ENCODE results near the gene PPFIA4.

The PPFIA4 gene

DNA sequence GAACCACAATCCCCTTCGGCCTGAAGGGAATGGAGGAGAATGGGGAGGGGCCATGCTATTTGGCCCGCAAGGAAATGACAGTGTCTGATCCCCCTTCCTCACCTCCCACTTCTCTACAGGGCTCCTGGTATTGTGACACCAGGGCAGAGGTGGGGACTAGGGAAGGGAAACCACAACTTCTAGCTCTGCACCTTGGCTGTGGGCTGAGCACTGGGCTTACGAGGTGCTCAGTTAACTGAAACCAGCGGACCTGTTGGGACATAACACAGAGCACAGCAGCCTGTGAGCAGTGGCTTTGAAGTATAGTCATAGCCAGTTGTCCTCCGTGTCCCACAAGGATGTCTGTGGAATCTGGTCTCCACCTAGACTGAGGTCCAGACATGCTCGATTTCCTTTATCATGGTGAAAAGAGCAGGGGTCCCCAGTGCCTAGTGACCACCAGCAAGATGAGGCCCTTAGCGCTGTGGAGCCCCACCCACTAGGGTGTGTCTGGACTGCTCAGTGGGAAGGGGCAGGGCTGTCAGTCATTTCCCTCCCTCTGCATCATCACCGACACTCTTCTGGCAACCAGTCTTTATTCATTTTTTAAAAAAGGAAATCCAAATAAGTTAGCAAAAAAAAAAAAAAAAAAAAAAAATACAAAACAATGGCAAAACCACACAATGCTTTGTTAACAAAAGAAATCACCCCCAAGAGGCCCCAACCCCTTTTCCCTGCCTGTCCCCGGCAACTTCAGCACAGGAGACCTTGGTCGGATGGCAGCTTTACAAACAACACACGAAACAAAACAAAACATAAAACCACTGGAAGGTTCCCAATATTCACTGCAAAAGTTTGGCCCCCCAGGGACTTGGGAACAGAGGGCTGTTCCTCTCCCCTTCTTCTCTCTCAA is 56.5 kb downstream of the PPFIA4 start:
- no peak for DNase-seq (ENCODE audit: low read depth in 1 of 2, low spot score in 1 of 2)

DNA sequence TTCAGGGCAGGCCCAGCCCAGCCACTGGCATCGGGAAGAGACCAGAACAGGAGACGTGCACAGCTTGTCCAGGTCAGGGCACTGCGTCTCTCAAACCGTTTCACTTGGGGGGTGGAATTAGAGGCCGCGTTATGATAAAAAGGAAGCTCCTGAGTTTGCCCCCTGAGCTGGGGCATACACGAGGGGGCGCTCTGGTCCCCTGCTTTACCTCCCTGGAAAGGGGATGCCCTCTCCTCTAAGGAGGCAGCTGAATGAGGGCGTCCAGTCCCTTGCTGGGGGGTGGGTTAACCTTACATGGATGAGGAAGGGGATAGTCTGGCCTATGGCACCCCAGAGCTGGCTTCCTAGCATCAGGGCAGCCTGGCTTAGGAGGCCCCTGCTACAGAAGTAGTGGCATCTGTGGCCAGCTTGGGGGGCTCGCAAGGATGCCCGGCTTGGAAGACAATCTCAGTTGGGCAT is 57.2 kb downstream of the PPFIA4 start:
- no peak for DNase-seq (ENCODE audit: low read depth in 1 of 2, low spot score in 1 of 2)

DNA sequence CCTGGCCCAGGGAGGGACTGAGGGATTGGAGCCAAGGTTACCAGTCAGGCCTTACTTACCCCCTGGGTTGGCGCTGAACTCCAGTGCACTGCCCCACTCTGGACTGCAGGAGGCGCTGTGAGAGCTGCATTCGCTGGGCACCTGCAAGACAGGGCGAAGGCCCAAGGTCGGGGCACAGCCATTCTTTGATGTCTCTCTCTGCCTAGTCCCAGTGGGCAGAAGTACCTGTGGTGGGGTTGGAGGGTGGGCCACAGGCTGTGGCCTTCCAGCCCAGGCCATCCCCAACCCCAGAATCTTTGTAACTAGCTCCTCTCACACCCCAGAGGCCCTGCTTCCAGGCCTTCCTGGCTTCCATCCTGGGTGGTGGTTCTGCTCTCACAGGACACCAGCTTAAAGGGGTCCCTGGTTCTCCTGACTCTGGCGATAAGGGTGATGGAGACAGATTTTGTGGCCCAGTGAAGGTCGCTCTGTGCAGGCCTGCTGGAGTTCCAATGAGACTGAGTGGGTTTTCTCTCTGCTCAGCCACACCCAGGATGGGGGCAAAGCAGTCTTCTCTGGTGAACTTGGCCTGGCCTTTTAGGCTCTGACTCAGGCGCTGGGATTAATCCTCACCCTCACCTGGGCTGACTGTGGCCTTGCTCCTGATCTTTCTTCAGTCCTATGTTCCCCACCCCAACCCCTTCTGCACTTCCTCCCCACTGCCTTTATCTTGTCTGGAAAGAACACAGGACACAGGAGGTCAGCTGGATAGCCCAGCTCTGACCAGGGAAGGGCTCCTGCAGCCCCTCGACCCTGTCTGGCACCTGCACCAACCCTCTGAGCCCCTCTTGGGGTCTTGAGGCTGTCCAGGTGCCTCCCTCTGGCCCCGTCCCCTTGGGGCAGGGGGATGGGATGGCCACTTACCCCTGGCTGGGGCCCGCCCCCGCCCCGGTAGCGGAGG is 58.6 kb downstream of the PPFIA4 start:
- no peak for DNase-seq (ENCODE audit: low read depth in 1 of 2, low spot score in 1 of 2)

DNA sequence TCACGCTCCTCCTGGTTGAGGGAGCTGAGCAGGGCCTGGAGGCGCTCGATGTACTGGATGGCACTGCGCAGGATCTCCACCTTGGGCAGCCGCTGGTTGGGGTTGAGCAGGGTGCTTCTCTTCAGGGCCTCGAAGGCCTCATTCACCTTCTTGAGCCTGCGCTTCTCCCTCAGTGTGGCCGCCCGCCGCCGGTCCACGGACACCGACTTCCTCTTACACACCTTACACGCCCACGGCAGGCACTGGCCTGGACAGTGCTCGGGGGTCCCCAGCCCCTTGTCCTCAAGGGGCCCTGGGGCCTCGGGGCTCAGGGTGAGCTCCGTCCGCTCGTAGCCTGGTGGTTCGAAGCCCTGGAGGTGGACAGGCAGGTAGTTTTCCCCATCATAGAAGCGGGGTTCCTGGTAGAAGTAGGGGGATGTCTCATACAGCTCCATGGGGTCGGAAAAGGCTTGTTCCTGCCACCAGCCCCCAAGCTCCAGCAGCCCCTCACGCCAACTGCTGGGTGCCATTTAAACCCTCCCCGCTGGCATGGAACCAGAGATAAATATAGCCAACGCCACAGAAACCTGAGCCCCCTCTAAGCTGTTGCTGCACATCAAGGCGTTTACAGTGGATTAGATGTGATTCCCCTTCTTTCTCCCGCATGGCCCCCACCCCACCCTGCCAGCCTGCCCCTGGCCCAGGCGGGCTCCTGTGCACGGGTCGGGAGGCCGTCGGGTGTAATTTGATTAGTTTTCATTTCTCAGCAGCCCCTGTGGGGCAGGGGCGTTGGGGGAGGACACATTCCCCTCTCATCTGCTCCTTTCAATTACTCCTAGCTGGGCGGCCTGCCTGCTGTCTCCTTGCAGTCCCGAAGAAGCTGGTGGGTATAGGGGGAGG is 59.5 kb downstream of the PPFIA4 start, which contains the start of gene MYOG:
Gene MYOG (minus strand): TSS at position 485 of the 879 bp plus-strand sequence. CDS start 51 bp downstream, at position 434.
- DNase-seq (ENCODE audit: low read depth in 1 of 2, low spot score in 1 of 2) = no peak

DNA sequence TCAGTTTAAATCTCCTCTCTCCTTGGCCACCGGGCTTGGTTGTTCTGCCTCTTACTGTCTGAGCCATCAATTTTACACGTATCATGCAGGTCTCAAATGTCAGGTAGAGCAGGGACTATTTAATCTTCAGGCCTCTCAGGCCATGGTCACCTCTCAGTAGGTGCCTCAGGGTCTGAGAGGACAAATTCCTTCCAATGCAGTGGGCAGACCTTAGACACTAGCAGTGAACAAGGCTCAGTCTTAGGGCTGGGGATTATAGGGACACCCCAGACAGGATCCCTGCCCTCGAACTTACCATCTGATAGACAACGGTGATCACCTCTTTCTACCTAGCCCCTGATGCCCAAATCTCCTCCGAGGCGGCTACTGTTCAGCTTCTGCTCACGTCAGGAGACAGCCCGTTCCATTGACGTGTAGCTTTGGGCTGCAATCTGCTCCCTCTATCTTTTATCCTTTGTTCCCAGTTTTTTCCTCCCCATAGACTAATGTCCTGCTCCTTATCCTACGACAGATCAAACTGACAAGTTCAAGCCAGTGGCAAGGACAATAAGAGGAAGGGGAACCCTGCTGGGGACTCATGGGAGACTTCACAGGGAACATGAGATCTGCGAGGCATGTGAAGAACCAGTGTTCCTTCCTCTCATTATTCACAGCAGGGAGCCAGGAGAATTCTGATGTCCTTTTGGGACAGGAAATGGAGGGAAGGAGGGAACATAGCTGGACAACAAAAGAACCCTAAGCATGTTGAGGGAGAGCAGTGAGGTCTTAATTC is 60.9 kb downstream of the PPFIA4 start:
- no peak for DNase-seq (ENCODE audit: low read depth in 1 of 2, low spot score in 1 of 2)

DNA sequence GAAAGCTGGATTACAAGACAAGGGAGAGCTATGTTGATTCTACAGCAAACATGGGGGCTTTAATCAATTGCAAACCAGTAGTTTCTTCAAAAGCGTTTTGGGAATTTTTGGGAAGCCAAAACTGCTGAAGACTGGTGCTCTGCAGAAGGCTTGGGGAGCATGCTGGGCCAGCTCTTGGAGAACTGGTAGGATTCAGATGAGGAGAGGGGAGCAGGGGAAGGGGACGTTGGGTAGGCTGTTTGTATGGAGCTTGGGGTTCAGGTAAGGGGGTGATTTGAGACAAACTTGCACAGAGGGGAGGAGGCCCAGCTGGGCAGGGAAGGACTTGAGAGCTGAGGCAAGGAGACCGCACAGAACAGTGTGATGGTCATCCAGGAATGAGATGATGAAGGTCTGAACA is 62.1 kb downstream of the PPFIA4 start:
- DNase-seq (ENCODE audit: low read depth in 1 of 2, low spot score in 1 of 2) = no peak

DNA sequence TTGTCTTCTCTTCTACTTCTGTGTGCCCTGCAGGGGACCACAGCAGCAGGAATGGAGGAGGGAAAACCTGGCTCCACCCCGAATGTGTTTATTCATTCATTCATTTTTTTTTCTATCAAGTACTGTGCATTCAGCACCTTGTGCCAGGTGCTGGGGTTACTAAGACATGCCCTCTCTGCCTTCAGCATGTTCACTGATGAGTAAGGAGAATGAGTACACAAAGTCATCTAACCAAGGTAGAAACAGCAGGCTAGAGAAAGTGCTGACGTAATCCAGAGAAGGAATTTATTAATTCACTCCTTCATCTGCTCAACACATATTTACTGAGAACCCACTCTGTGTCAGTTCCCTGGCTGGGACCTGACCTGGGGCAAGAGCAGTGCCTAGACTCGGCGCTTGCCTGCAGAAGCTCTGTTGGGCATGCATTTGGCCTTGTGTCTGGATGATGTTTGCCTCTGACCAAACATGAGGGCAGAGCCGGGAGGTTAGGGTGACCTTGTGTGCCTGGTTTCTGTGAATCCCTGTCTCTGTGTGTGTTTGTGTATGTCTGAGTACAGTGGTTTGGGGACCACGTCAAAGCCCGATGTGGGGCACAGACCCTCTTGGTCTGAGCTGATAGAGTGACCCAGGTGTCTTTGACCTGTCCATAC is 62.8 kb downstream of the PPFIA4 start:
- no peak for DNase-seq (ENCODE audit: low read depth in 1 of 2, low spot score in 1 of 2)

DNA sequence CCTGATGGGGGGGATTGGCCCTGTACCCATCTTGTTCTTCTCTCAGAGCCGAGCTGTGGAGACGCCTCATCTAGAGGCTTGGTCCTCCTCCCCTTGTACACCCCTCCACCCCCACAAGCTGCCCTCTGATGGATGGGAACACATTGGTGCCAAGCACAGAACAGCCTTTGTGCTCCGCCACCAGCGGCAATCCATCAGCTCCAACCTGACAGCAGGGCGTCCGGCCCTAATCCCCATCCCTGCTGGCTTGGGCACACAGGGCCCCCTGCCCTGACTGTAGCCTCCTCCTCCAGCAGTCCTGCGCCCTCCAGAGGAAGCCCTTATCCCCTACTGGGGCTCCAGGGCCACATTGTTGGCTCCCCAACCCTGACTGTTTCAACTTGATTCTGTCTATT is 63.4 kb downstream of the PPFIA4 start:
- DNase-seq (ENCODE audit: low read depth in 1 of 2, low spot score in 1 of 2) = no peak

DNA sequence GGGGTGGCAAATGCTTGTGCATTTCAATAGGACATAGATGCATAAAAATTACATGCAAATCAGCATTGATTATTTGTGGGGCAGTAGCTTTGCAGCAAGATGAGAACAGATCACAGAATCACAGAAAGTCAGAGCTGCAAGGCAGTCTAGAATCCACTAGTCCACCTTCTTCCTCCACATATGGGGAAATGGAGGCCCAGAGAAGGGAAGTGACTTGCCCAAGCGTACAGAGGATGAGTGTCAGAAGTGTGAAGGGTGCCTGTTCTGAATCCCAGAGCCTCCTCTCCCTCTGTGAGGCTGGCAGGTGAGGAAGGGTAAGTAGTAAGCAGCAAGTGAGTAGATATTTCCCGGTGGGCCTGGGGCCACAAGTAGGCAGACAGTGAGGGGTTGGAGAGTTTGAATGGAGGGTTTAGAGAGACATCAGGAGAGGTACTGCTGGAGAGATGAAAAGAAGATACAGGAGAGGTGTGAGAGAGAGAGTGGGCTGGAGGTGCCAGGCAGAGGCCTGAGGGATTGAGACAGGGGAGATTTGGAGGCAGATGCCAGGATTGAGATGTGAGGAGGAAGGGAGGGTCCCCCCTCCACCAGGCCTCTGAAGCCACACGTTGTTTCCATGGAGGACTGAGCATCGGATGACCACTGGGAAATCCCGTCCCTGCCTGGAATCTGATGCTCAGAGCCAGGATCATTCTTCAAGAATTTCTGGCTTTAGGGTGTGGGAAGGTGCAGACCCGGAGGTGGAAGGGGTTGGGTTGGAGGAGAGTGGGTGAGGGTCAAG is 64.3 kb downstream of the PPFIA4 start:
- DNase-seq (ENCODE audit: low read depth in 1 of 2, low spot score in 1 of 2) = no peak

DNA sequence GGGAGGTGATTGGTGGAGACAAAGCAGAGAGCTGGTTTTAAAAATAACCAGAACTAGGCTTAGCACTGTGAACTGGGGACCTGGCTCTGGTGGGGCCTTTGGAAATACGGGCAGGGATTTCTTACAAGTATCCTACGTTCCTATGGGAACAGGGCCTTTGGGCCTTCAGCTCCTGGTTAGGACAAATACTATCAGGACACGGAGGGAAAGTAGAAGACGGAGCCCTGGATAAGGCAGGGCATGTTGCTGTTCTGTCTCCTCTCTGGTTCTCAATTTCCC is 64.8 kb downstream of the PPFIA4 start:
- no peak for DNase-seq (ENCODE audit: low read depth in 1 of 2, low spot score in 1 of 2)

DNA sequence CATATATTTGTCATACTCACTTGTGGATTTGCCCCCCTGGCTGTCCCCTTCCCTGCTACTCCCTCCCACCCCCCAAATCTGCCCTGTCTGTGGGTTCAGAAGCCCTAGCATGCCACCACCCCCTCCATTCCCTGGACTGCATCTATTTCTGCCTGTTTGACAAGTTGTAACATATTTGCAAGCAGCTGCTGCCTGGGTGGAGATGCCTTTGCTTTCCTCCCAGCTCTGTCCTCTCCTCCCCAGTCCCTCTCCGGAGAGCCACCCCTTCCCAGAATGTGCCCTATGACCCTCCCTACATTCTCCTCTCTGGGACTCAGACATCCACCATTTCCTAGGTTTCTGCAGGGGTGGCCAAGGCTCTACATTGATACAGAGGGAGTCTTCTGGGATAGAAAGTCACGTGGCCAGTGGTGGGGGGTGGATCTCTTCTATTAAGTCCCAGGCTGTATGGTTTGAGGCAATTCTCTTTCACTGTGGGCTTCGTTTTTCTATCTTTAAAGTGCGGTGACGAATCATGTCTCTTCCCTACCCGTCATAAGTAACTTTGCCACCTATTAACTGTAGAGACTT is 65.6 kb downstream of the PPFIA4 start:
- no peak for DNase-seq (ENCODE audit: low read depth in 1 of 2, low spot score in 1 of 2)

DNA sequence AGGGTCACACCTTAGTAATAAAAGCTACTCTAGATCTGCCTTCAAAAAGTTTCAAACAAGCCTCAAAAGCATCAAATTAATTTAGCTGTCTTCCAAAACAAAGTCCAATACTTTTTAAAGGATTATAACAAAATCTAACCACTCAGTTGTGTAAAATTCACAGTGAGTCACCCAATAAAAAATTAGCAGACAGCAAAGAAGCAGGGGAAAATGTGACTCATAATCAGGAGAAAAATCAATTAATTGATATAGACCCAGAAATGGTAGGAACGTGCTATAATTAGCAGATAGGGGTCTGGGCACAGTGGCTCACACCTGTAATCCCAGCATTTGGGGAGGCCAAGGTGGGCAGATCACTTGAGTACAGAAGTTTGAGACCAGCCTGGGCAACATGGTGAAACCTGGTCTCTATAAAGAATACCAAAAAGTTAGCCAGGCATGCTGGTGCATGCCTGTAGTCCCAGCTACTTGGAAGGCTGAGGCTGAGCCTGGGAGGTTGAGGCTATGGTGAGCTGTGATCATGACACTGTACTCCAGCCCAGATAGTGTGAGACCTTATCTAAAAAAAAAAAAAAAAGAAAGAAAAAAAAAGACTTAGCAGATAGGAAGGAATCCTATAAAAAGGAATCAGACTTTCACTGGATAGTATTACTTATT is 67.6 kb downstream of the PPFIA4 start:
- DNase-seq (ENCODE audit: low read depth in 1 of 2, low spot score in 1 of 2) = no peak

DNA sequence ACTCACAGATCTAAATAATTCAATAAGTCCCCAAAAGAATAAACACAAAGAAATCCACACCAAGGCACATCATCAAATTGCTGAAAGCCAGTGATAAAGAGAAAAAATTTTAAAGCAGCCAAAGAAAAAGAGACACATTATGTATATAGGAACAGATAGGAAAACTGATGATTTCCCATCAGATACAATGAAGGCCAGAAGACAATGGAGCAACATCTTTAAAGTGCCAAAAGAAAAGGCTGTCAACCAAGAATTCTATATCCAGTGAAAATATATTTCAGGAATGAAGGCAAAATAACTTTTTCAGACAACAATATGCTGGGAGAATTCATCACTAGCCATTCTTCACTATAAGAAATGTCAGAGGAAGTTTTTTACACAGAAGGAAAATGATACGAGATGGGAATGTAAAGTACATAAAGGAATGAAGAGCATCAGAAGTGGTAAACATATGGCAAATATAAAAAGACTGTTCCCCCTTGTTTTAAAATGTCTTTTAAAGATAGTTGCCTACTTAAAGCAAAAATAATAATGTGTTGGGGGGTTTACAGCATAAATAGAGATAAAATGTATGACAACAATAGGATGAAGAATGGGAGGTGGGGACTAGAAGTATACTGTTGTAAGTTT is 68.9 kb downstream of the PPFIA4 start:
- no peak for DNase-seq (ENCODE audit: low read depth in 1 of 2, low spot score in 1 of 2)

DNA sequence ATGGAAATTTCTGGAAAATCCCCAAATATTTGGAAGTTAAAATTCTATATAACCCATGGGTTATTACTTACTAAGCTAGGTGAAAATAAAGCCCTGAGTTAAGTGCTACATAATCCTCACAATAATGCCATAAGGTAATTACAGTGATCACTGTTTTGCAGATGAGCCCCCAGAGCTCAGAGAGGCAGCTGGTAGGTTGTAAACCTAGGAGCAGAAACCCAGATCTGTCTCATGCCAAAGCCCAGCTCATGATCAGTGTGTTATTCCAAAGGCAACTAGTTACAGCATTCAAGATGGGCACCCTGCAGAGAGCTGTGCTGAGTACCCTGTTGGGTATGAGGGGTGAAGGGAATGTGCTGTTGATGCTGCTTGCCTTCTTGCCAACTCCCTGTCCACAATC is 70.3 kb downstream of the PPFIA4 start:
- no peak for DNase-seq (ENCODE audit: low read depth in 1 of 2, low spot score in 1 of 2)

DNA sequence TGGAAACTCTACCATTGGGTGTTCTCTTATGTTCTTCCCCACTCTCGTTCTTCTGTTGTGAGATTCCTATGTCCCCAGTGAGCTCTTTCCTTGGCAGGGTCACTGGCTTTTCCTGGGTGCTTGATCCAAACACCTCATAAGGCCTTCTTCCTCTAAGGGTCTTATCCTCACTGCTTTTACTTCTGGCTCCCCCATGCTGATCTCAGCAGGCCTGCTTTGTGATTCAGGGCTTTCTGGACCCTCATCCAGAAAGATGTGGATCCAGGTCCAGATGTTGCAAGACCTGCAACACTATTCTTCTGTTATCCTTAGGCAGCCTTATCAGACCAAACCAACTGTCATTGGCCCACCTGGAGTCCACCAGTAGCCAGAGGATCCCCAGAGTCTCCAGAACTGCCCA is 70.7 kb downstream of the PPFIA4 start:
- DNase-seq (ENCODE audit: low read depth in 1 of 2, low spot score in 1 of 2) = no peak

DNA sequence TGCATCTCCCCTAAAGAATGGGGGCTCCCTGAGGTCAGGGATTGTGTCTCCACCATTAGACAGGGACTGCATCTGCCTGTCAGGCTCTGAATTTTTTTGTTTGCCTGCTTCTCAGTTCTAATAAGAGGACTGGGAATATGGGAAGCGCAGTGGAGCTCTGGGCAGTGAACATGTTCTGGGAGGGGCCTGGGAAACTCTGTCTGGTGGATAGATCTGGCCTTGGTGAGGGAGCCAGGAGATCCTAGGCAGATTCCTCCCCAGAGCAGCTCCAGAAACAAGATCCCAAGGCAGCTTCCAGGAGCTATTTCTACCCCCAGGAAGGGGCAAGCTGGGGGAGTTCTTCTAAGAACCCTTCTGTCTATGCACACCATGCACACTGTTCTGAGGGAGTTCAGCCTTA is 72.2 kb downstream of the PPFIA4 start:
- no peak for DNase-seq (ENCODE audit: low read depth in 1 of 2, low spot score in 1 of 2)

DNA sequence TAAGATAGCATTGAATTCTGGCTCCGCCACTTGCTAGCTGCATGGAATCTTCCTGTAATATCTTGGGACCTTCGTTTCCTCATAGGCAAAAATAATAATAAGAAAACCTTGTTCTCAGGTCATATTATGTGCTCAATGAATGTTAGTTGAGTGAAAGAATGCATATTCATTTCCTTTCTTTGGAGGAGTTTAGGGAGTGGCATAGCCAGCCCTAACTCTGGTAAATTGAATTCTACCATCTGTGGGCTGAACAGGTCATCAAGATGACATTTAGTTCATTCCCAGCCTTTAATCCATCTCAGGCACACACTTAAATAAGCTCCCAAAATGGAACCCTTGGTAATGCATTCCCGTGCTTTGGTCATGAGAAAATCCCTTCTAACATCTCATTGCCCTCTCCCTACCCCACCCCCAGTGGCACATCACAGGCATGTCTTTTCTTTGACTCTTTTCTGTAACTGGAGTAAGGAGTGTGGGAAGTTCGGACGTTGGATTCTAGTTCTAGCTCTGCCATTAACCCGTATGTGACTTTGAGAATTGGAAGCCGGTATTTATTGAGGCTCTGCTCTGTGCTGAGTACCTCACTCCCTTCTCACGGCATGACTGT is 72.7 kb downstream of the PPFIA4 start:
- no peak for DNase-seq (ENCODE audit: low read depth in 1 of 2, low spot score in 1 of 2)

Measured in activated CD4-positive, alpha-beta T cell treated with anti-CD3 and anti-CD28 coated beads, Interleukin-2, amount 50 U/mL, for 24 hours (primary cell).